MM.1S (cell line): ENCODE results near the gene EFEMP2.

ENCODE experiments used
- EZH2 ChIP-seq: fragments of 300-600 bp; sonication (generic); optimal IDR thresholded peaks from 2 replicates; pipeline ENCODE3; 2017; ENCODE audit warnings: low read depth, mild to moderate bottlenecking, antibody characterized with exemption, low read length, mixed read lengths
- EZH2phosphoT487 ChIP-seq: fragments of 300-600 bp; sonication (generic); IDR thresholded peaks from 2 replicates; pipeline ENCODE4 v1.6.1; 2018; ENCODE audit warnings: antibody characterized with exemption, low read length
- TF ChIP-seq, protein P1 (sequence below): fragments of 300-600 bp; sonication (generic); IDR thresholded peaks from 2 replicates; pipeline ENCODE4 v1.5.1; 2016; ENCODE audit warnings: antibody characterized with exemption, low read length, mixed read lengths

DNA sequence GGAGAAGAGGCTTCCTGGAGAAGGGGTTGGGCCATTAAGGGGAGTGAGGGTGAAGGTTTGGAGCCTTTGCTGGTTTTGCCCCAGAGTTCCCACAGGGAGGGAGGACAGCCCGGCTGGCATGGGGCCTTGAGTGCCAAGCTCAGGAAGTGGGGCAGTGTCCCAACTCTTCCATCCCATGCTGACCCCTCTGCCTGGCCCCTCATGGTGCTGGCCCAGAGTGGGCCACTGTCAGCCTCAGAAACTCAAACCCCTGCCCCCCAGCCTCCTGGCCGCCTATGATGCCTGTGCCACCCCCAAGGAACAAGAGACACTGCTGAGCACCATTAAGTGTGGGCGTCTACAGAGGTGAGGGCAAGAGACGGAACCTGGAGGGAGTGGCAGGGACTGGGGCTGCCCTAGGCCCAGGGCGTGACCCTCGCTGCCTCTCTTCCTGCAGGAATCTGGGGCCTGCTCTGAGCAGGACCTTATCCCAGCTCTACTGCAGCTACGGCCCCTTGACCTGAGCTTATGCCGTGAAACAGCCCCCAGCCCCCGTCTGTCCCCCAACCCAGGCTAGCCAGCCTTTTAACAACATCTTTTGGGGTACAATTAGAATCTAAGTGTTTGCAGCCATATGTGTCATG, 6.9 kb downstream of the EFEMP2 start:
- TF ChIP-seq, protein P1, sequence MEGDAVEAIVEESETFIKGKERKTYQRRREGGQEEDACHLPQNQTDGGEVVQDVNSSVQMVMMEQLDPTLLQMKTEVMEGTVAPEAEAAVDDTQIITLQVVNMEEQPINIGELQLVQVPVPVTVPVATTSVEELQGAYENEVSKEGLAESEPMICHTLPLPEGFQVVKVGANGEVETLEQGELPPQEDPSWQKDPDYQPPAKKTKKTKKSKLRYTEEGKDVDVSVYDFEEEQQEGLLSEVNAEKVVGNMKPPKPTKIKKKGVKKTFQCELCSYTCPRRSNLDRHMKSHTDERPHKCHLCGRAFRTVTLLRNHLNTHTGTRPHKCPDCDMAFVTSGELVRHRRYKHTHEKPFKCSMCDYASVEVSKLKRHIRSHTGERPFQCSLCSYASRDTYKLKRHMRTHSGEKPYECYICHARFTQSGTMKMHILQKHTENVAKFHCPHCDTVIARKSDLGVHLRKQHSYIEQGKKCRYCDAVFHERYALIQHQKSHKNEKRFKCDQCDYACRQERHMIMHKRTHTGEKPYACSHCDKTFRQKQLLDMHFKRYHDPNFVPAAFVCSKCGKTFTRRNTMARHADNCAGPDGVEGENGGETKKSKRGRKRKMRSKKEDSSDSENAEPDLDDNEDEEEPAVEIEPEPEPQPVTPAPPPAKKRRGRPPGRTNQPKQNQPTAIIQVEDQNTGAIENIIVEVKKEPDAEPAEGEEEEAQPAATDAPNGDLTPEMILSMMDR: no peak
- TF ChIP-seq EZH2phosphoT487 (no peak), EZH2 (no peak)
